ENCODE measurements around the gene GADD45G.
A peak's percentile ranks its signal among the peaks of the same experiment; 100 is the strongest.

GADD45G gene

GRCh38 chr9:89604729-89605464 lies at the start of gene GADD45G:
Gene GADD45G, plus strand, starts transcription at chr9:89605012. Its CDS starts 110 bp downstream, at chr9:89605122.
- DNase-seq: peak; percentile 73

GRCh38 chr9:89555036-89555415 lies 49.8 kb upstream of the GADD45G start:
- no peak for DNase-seq

- no peak for DNase-seq
These were observed 49.1 kb upstream of the GADD45G start for GRCh38 chr9:89555451-89556375.

GRCh38 chr9:89558196-89558899 lies 46.5 kb upstream of the GADD45G start:
- no peak for DNase-seq

- no peak for DNase-seq
These were observed 45.9 kb upstream of the GADD45G start for GRCh38 chr9:89558948-89559347.

- DNase-seq: no peak
These were observed 42.5 kb upstream of the GADD45G start for GRCh38 chr9:89562186-89562814.

- DNase-seq: no peak
These were observed 41.1 kb upstream of the GADD45G start for GRCh38 chr9:89563571-89564345.

- no peak for DNase-seq
These were observed 40.4 kb upstream of the GADD45G start for GRCh38 chr9:89564346-89564878.

- DNase-seq: no peak
These were observed 37.2 kb upstream of the GADD45G start for GRCh38 chr9:89567649-89568048.

- no peak for DNase-seq
These were observed 30.5 kb upstream of the GADD45G start for GRCh38 chr9:89574309-89574708.

- DNase-seq: peak; percentile 8
These were observed 28.4 kb upstream of the GADD45G start for GRCh38 chr9:89576404-89576839.

GRCh38 chr9:89577363-89577762 lies 27.4 kb upstream of the GADD45G start:
- no peak for DNase-seq

GRCh38 chr9:89579741-89580385 lies 24.9 kb upstream of the GADD45G start:
- no peak for DNase-seq

- no peak for DNase-seq
These were observed 18.5 kb upstream of the GADD45G start for GRCh38 chr9:89586311-89586710.

GRCh38 chr9:89588271-89588879 lies 16.4 kb upstream of the GADD45G start:
- no peak for DNase-seq

- no peak for DNase-seq
These were observed 14.4 kb upstream of the GADD45G start for GRCh38 chr9:89590415-89590814.

- DNase-seq: no peak
These were observed 13.3 kb upstream of the GADD45G start for GRCh38 chr9:89591274-89592212.

- DNase-seq: no peak
These were observed 12.5 kb upstream of the GADD45G start for GRCh38 chr9:89592213-89592815.

Data from DMS79 treated with DMSO at 0.1 percent for 48 hours (cell line).